Astrocyte of the spinal cord (primary cell): ENCODE results near the gene VPREB3.

Source experiments
- DNase-seq: peaks from one replicate; pipeline ENCODE4 v3.0.0; 2011; ENCODE audit warnings: low read depth, low spot score
- H3K4me3 ChIP-seq: 2 replicates; pipeline ENCODE4 v1.5.1; 2011; ENCODE audit warnings: low read depth, mild to moderate bottlenecking, low read length, moderate library complexity
- CTCF ChIP-seq: IDR thresholded peaks from 2 replicates; pipeline ENCODE4 v1.5.1; 2012; ENCODE audit warnings: low read depth, mild to moderate bottlenecking, low read length, inconsistent platforms
- in situ Hi-C: cut with HindIII; loops from 2 replicates; pipeline ENCODE4 v1.10.0; 2017; ENCODE audit warnings: low sequenced_read_pairs

The VPREB3 gene

GRCh38 chr22:23764899-23765881 is 11.0 kb upstream of the VPREB3 start:
- no peak for DNase-seq
- in situ Hi-C loops: no loop called here
- TF ChIP-seq CTCF: no peak
- H3K4me3 ChIP-seq: no peak overlapping the region

DNA sequence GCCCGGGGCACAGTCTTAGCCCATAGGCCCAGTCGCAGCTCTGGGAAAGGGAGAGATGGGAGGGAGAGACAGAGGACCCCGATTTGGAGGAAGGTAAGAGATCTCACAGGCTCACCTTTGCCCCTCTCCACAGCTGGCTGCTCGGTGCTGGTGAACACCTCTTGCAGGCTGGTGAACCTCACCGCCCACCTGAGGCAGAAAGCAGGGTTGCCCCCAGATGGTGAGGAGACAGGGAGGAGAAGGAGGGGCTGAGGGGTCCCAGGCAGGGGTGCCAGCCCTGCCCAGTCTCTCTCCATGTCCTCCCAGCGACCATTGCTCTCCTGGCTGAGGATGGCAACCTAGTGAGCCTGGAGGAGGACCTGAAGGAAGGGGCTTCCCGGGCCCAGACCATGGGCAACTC is 9.7 kb upstream of the VPREB3 start:
- DNase-seq: no peak
- no peak for TF ChIP-seq CTCF
- in situ Hi-C loops: no loop called here
- H3K4me3 ChIP-seq: no peak overlapping the region

DNA sequence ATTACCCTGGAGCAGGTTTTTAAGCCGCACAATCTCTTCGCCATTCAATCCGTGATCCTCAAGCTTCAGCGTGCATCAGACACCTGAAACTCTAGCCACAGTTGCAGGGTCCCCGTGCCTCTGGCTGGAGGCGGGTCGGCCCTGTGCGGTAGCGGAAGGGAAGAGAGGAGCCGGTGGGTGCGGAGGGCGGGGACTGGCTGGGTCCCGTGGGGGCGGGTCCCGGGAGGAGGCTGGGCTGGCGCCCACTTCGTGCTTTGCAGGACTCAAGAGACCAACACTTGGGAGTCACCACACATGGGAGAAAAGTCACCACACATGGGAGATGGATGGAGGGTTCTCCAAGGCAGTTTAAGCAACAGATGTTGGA is 9.3 kb upstream of the VPREB3 start:
- DNase-seq: no peak
- no peak for TF ChIP-seq CTCF
- in situ Hi-C loops: no loop called here
- peak overlapping the region; percentile 7 for H3K4me3 ChIP-seq

- peak within 1 kb of the TSS; percentile 7 for H3K4me3 ChIP-seq
- DNase-seq: peak; percentile 19
- in situ Hi-C loops: no loop called here
- no peak for TF ChIP-seq CTCF
Measured at GRCh38 chr22:23762842-23763578, 8.8 kb upstream of the VPREB3 start, which contains the start of gene C22orf15. C22orf15 (plus strand) TSS chr22:23762990; CDS start chr22:23763307, 317 bp downstream.

- in situ Hi-C loops: no loop called here
- no peak for DNase-seq
- no peak for TF ChIP-seq CTCF
- no peak overlapping the region for H3K4me3 ChIP-seq
Measured at GRCh38 chr22:23760056-23760455, 5.8 kb upstream of the VPREB3 start.

DNA sequence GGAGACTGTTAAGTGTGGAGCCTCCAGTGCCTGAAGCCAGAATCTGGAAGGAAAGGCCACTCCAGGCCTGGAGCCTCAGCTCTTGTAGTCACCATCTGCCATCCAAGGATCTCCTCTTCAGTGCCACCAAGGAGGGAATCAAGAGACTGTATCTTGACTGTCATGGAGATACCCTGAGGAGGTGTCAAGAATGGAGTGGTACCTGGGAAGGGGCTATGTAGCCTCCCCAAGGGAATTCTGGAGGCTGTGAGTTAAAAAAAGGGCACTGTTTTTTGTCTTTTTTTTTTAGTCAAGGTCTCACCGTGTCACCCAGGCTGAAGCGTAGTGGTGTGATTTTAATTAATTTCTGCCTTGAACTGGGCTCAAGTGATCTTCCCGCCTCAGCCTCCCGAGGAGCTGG is 5.3 kb upstream of the VPREB3 start:
- H3K4me3 ChIP-seq: no peak overlapping the region
- in situ Hi-C loops: no loop called here
- no peak for TF ChIP-seq CTCF
- no peak for DNase-seq
